ENCODE measurements around the gene PRDM16.

Gene PRDM16

DNA sequence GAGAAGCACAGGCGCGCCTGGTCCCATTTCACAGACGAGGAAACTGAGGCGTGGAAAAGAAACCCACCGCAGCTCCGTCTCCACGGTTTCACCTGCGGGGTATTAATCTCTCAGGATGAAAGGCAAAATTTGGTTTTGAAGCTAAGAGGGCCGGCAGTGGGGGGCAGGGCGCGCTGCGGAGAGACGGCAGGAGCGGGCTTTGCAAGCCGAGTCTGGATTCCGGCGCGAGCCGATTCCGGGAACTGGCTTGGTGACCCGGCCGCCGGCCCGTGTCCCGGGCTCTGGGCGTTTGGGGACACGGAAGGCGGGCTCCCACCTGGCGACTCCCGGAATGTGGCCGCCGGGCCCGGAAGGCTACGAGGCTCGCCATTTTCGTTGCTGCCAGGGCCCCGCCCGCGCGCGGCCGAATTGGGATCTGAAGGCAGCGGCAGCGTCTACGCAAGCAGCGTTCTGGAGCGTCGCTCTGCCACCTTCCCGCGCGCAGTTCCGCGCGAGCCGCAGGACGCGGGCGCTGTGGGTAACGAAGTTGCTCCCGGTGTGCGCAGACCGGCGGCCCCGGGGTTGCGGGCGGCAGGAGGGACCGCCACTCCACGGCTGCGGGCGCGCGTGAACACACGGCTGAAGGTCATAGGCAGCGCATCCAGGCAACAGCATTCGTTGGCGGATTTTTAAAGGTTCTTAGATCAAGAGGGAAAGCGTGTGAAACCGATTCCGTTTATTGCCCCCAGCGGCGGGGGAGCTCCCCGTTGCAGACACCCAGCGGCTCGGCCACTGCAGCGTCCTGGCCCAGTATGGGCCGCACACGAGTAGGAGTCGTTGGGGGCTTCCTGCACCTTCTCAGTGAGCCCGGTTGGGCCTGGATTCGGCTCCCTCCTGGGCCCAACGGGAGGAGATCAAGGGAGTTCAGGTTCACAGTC lies 5.4 kb upstream of the PRDM16 start:
- DNase-seq = no peak
- H3K4me2 ChIP-seq (ENCODE audit: insufficient read depth, low read length) = no peak overlapping the region
- H4K20me1 ChIP-seq (ENCODE audit: insufficient read depth, low read length) = no peaks in the 10 kb centered on the region
- no peaks in the 10 kb centered on the region for H3K9me3 ChIP-seq (ENCODE audit: insufficient read depth, low read length, severe bottlenecking)
- no peak overlapping the region for H3K9ac ChIP-seq (ENCODE audit: low read depth, low read length)
- H3K4me1 ChIP-seq (ENCODE audit: insufficient read depth, low read length) = no peaks in the 10 kb centered on the region
- H3K27ac ChIP-seq (ENCODE audit: low read length) = no peak overlapping the region
- no peaks in the 10 kb centered on the region for H3K79me2 ChIP-seq (ENCODE audit: insufficient read depth, low read length)
- no peak for TF ChIP-seq CTCF (IDR thresholded peaks at IDR 0.05; ENCODE audit: borderline replicate concordance, extremely low read depth, low read length, poor library complexity, severe bottlenecking)
- TF ChIP-seq EZH2 (IDR thresholded peaks at IDR 0.05; ENCODE audit: borderline replicate concordance, low read depth, low read length, severe bottlenecking) = no peak
- no peaks in the 10 kb centered on the region for H3K27me3 ChIP-seq (ENCODE audit: insufficient read depth, low read length, poor library complexity)
- no peak overlapping the region for H2AFZ ChIP-seq (ENCODE audit: low read depth, low read length)
- H3K4me3 ChIP-seq (ENCODE audit: low read depth in 1 of 2, low read length in 2 of 2) = no peak overlapping the region
- ATAC-seq (ENCODE audit: insufficient read depth, low read depth) = no peak
- H3K36me3 ChIP-seq (ENCODE audit: insufficient read depth, low read length) = no peaks in the 10 kb centered on the region

GRCh38 chr1:3064296-3064850 lies 4.6 kb upstream of the PRDM16 start:
- Histone ChIP-seq H3K36me3 (ENCODE audit: insufficient read depth, low read length) (no peaks in the 10 kb centered on the region), H3K4me2 (ENCODE audit: insufficient read depth, low read length) (no peak overlapping the region), H3K4me1 (ENCODE audit: insufficient read depth, low read length) (no peaks in the 10 kb centered on the region), H3K9me3 (ENCODE audit: insufficient read depth, low read length, severe bottlenecking) (no peaks in the 10 kb centered on the region), H3K27ac (ENCODE audit: low read length) (no peak overlapping the region), H2AFZ (ENCODE audit: low read depth, low read length) (no peak overlapping the region), H3K27me3 (ENCODE audit: insufficient read depth, low read length, poor library complexity) (no peaks in the 10 kb centered on the region), H3K79me2 (ENCODE audit: insufficient read depth, low read length) (no peaks in the 10 kb centered on the region), H4K20me1 (ENCODE audit: insufficient read depth, low read length) (no peaks in the 10 kb centered on the region), H3K9ac (ENCODE audit: low read depth, low read length) (no peak overlapping the region), H3K4me3 (ENCODE audit: low read depth in 1 of 2, low read length in 2 of 2) (no peak overlapping the region)
- DNase-seq (no peak), ATAC-seq (ENCODE audit: insufficient read depth, low read depth) (no peak)
- TF ChIP-seq CTCF (IDR thresholded peaks at IDR 0.05; ENCODE audit: borderline replicate concordance, extremely low read depth, low read length, poor library complexity, severe bottlenecking) = no peak
- TF ChIP-seq EZH2 (IDR thresholded peaks at IDR 0.05; ENCODE audit: borderline replicate concordance, low read depth, low read length, severe bottlenecking) = no peak

DNA sequence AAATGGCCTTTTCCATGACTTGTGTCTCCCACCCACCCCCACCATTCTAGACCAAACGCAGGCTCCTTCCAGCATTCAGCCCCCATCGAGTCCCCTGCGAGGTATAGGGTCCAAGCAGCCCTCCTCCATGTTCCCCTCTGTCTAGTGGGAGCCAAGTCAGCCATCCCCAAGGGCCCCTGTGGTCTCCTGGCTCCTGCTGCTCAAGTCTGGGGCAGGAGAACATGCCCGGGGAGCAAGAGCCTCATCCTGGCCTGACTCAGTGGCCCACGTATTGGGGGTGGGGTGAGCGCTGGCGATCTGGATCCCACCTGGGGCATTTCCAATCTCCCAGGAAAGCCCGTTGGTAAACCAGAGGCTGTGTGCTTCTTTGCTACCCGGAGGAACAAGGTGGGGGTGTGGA lies 4.1 kb upstream of the PRDM16 start:
- ATAC-seq (ENCODE audit: insufficient read depth, low read depth) = no peak
- Histone ChIP-seq H3K79me2 (ENCODE audit: insufficient read depth, low read length) (no peaks in the 10 kb centered on the region), H3K4me3 (ENCODE audit: low read depth in 1 of 2, low read length in 2 of 2) (no peak overlapping the region), H4K20me1 (ENCODE audit: insufficient read depth, low read length) (no peaks in the 10 kb centered on the region), H3K9me3 (ENCODE audit: insufficient read depth, low read length, severe bottlenecking) (no peaks in the 10 kb centered on the region), H3K4me1 (ENCODE audit: insufficient read depth, low read length) (no peaks in the 10 kb centered on the region), H3K36me3 (ENCODE audit: insufficient read depth, low read length) (no peaks in the 10 kb centered on the region), H3K27me3 (ENCODE audit: insufficient read depth, low read length, poor library complexity) (no peaks in the 10 kb centered on the region), H3K4me2 (ENCODE audit: insufficient read depth, low read length) (no peak overlapping the region), H3K9ac (ENCODE audit: low read depth, low read length) (no peak overlapping the region), H3K27ac (ENCODE audit: low read length) (no peak overlapping the region), H2AFZ (ENCODE audit: low read depth, low read length) (no peak overlapping the region)
- TF ChIP-seq EZH2 (IDR thresholded peaks at IDR 0.05; ENCODE audit: borderline replicate concordance, low read depth, low read length, severe bottlenecking) = no peak
- TF ChIP-seq CTCF (IDR thresholded peaks at IDR 0.05; ENCODE audit: borderline replicate concordance, extremely low read depth, low read length, poor library complexity, severe bottlenecking) = no peak
- DNase-seq = no peak
